Measurements from ENCODE around the gene ANO1.

DNA sequence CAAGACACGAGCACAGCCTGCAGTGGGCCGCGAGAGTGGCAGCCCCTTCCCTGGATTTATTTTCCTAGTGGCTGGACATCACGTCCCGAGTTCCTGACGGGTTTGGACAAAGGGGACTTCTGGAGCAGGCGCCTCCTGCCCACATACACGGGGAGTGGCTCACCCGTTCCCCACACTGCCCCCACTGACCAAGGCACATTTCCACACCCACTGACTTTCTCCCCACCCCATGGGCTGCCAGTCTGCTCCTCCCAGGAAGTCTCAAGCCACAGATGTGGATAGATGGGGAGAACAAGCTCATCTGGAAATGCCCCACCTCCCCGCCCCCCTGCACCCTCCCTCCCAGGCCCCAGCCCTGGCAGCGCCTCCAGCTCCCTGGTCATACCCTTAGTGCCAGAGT lies 91.0 kb downstream of the ANO1 start:
- TF ChIP-seq, protein P1, sequence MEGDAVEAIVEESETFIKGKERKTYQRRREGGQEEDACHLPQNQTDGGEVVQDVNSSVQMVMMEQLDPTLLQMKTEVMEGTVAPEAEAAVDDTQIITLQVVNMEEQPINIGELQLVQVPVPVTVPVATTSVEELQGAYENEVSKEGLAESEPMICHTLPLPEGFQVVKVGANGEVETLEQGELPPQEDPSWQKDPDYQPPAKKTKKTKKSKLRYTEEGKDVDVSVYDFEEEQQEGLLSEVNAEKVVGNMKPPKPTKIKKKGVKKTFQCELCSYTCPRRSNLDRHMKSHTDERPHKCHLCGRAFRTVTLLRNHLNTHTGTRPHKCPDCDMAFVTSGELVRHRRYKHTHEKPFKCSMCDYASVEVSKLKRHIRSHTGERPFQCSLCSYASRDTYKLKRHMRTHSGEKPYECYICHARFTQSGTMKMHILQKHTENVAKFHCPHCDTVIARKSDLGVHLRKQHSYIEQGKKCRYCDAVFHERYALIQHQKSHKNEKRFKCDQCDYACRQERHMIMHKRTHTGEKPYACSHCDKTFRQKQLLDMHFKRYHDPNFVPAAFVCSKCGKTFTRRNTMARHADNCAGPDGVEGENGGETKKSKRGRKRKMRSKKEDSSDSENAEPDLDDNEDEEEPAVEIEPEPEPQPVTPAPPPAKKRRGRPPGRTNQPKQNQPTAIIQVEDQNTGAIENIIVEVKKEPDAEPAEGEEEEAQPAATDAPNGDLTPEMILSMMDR (IDR thresholded peaks at IDR 0.05) = no peak
- TF ChIP-seq POLR2A (IDR thresholded peaks at IDR 0.05) = no peak
